ENCODE data around the gene AGK.

The AGK gene

GRCh38 chr7:141597966-141598365, 46.8 kb downstream of the AGK start:
- no peak for DNase-seq (ENCODE audit: insufficient read length, low spot score)
- TF ChIP-seq CTCF (IDR thresholded peaks at IDR 0.05; ENCODE audit: insufficient read depth, missing control alignments) = no peak
- no peak for FAIRE-seq

- FAIRE-seq = no peak
Measured at GRCh38 chr7:141598408-141598807, 47.2 kb downstream of the AGK start.

DNA sequence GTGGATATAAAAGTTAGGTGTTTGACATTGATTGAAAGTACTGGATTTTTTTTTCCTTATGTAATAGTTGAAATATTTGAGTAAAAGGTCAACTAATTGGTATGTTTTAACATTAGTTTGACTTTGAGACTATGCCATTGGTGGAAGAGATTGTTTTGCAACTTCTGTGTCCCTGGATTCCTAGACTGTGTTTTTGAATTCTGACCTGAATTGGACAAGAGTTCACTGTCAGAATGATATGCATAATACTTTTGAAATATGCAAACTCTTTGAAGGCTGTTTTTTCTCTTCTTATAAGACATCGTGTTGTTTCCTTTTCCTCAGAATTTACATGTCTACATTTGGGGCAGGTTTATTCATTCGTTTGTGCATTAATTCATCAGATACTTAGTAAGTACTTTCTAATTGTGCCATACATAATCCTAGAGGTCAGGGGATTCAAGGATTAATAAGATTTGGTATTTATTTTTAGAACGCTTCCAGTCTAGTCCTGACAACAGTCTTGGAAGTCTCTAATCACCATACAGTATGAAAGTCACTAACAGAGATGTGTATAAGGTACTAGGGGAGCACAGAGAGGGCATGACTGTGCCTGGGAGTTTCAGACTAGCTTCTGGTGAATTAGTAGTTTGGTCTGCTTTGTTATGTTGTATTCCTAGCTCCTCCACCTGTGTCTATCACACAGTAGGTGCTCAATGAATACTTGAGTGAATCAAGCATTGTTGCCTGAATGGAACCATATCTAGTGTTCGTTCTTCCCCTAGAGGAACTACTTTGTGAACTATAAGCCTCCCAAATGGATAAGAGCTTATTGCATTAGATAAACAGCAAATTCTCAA, 49.2 kb downstream of the AGK start:
- no peak for TF ChIP-seq CTCF (IDR thresholded peaks at IDR 0.05; ENCODE audit: insufficient read depth, missing control alignments)
- FAIRE-seq (peak; percentile 96), DNase-seq (ENCODE audit: insufficient read length, low spot score) (no peak)

More at GRCh38 chr7:141598408-141598807, 47.2 kb downstream of the AGK start:
- TF ChIP-seq CTCF (IDR thresholded peaks at IDR 0.05; ENCODE audit: insufficient read depth, missing control alignments) = no peak
- no peak for DNase-seq (ENCODE audit: insufficient read length, low spot score)

- DNase-seq (ENCODE audit: insufficient read length, low spot score) (no peak), FAIRE-seq (no peak)
- TF ChIP-seq CTCF (IDR thresholded peaks at IDR 0.05; ENCODE audit: insufficient read depth, missing control alignments) = no peak
Measured at GRCh38 chr7:141609576-141609975, 58.4 kb downstream of the AGK start.

DNA sequence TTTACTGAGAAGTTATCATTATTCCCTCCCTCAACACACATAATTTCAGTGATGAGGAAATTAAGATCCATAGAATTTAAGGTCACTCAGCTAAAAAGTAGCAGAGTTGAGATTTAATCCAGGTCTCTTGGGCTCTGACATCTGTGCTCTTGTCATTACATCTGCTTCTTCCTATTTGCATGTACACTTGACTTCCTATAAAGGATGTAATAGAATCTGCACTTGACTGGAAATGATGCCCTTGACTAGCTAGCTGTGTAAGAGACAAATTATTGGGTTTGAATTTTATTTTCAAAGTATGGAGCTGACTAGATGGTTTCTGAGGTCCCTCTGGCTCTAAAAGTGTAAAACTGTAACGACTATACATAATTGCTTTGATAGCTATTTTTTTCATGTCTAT, 59.5 kb downstream of the AGK start:
- TF ChIP-seq CTCF (IDR thresholded peaks at IDR 0.05; ENCODE audit: insufficient read depth, missing control alignments) = no peak
- no peak for DNase-seq (ENCODE audit: insufficient read length, low spot score)
- no peak for FAIRE-seq

- DNase-seq (ENCODE audit: insufficient read length, low spot score) = no peak
- FAIRE-seq = no peak
- TF ChIP-seq CTCF (IDR thresholded peaks at IDR 0.05; ENCODE audit: insufficient read depth, missing control alignments) = no peak
Measured at GRCh38 chr7:141612861-141613260, 61.7 kb downstream of the AGK start.

DNA sequence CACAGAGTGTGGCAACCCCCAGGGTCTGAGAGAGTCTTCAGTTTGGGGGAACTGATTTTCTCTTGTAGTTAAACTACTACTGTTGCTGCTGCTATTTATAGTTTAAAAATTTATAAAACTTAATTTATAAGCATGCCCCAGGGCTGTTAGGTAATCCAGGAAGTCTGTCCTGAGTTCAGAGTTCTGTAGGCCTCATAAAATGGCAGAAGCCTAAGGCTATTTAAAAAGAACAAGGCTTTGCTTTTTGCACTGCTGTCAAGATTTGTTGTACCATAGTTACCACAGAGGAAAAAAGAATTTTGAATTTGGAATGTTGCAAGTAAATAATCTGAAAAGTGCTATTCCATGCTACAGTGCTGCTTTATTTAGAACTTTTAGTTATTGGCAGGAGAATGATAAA, 66.1 kb downstream of the AGK start:
- no peak for FAIRE-seq
- no peak for DNase-seq (ENCODE audit: insufficient read length, low spot score)
- TF ChIP-seq CTCF (IDR thresholded peaks at IDR 0.05; ENCODE audit: insufficient read depth, missing control alignments) = no peak
